LoVo (cell line): Measurements from ENCODE around the gene DEPDC1B.
"Not testable (repeated sequence)": the region's sequence is repeated elsewhere in the genome, so short reads cannot be mapped to it uniquely, and the experiment has no call there.

Experiments used
- DNase-seq: peaks from one replicate; pipeline ENCODE4 v3.0.0-alpha.2; 2016; ENCODE audit warnings: low spot score

DEPDC1B gene

DNA sequence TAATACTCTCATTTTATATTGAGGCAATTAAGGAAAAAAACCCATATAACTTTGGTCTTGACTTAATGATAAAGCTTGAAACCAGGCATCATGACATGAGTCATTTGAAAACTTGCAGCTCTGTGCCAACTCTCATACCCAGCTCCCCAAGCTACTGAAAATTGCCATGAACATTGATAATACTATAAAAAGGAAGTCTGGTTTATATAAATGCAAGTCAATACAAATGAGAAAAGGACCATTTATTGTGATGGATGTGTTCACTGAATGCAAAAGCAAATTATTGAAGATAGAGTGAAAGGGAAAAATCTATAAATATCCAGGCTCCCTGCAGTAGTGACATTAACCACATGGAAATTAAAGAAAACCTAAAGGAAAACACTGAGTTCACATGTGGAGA lies 116.3 kb downstream of the DEPDC1B start:
- no peak for DNase-seq

- DNase-seq = no peak
Measured at GRCh38 chr5:60578315-60578714, 121.7 kb downstream of the DEPDC1B start.

- no peak for DNase-seq
Measured at GRCh38 chr5:60577116-60577515, 122.8 kb downstream of the DEPDC1B start.

- no peak for DNase-seq
Measured at GRCh38 chr5:60576425-60576824, 123.5 kb downstream of the DEPDC1B start.

- DNase-seq = no peak
Measured at GRCh38 chr5:60568646-60569045, 131.3 kb downstream of the DEPDC1B start.

- DNase-seq = no peak
Measured at GRCh38 chr5:60563696-60564324, 136.2 kb downstream of the DEPDC1B start.

DNA sequence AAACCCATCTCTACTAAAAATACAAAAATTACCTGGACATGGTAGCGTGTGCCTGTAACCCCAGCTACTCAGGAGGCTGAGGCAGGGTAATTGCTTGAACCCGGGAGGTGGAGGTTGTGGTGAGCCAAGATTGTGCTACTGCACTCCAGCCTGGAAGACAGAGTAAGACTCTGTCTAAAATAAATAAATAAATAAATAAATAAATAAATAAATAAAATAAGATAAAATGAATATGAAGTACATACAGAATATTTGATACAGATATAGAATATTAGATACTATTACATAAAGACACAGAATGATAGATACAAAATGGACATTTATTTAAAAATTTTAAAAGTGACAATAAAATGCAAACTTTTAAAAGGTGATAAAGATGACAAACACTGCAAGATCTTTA lies 146.7 kb downstream of the DEPDC1B start:
- DNase-seq = not testable (repeated sequence)

- no peak for DNase-seq
Measured at GRCh38 chr5:60551829-60552228, 148.1 kb downstream of the DEPDC1B start.

DNA sequence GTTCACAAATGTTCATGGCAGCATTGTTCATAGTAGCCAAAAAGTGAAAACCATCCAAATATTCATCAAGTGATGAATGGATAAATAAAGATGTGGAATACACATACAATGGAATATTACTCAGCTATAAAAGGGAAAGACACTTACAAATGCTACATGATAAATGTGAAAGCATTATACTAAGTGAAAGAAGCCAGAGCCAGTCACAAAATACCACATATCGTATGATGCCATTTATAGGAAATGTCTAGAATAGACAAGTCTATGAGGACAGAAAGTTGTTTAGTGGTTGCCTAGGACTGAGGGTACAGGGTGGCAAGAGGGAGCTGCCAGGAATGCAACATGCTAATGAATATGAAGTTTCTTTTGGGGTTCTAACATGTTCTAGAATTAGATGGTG lies 148.7 kb downstream of the DEPDC1B start:
- no peak for DNase-seq

- DNase-seq = no peak
Measured at GRCh38 chr5:60550311-60550710, 149.7 kb downstream of the DEPDC1B start.

- DNase-seq = no peak
Measured at GRCh38 chr5:60549841-60550240, 150.1 kb downstream of the DEPDC1B start.
